NCI-H345 treated with DMSO at 0.1 percent for 48 hours (cell line): ENCODE measurements around the gene PTH1R.

ENCODE experiments used
- DNase-seq: peaks from one replicate; lab custom pipeline; 2025; ENCODE audit not compliant: unreplicated experiment; lab: John Stamatoyannopoulos, UW

PTH1R gene

GRCh38 chr3:46897829-46898320 is 20.4 kb downstream of the PTH1R start:
- no peak for DNase-seq

GRCh38 chr3:46898321-46899150 is 21.0 kb downstream of the PTH1R start:
- no peak for DNase-seq

- DNase-seq: no peak
Measured at GRCh38 chr3:46899151-46900006, 21.9 kb downstream of the PTH1R start.

GRCh38 chr3:46900007-46900292 is 22.4 kb downstream of the PTH1R start:
- DNase-seq: no peak

GRCh38 chr3:46900356-46900755 is 22.8 kb downstream of the PTH1R start:
- no peak for DNase-seq

GRCh38 chr3:46901061-46901460 is 23.5 kb downstream of the PTH1R start:
- no peak for DNase-seq

- no peak for DNase-seq
Measured at GRCh38 chr3:46901591-46902187, 24.2 kb downstream of the PTH1R start.

- no peak for DNase-seq
Measured at GRCh38 chr3:46902188-46902631, 24.7 kb downstream of the PTH1R start.

GRCh38 chr3:46903341-46904302 is 26.1 kb downstream of the PTH1R start:
- DNase-seq: no peak

GRCh38 chr3:46904303-46905212 is 27.0 kb downstream of the PTH1R start:
- no peak for DNase-seq

- no peak for DNase-seq
Measured at GRCh38 chr3:46905213-46905560, 27.7 kb downstream of the PTH1R start.

- DNase-seq: no peak
Measured at GRCh38 chr3:46905661-46906451, 28.3 kb downstream of the PTH1R start.

GRCh38 chr3:46906471-46907058 is 29.0 kb downstream of the PTH1R start:
- no peak for DNase-seq

- DNase-seq: no peak
Measured at GRCh38 chr3:46907271-46907670, 29.8 kb downstream of the PTH1R start.

- no peak for DNase-seq
Measured at GRCh38 chr3:46907960-46908293, 30.4 kb downstream of the PTH1R start.

GRCh38 chr3:46908294-46908985 is 30.9 kb downstream of the PTH1R start:
- DNase-seq: no peak

GRCh38 chr3:46908986-46909534 is 31.5 kb downstream of the PTH1R start:
- no peak for DNase-seq
